Fibroblast of mammary gland (primary cell): ENCODE measurements around the gene CHRDL1.

ENCODE experiments used
- DNase-seq: peaks from one replicate; pipeline ENCODE4 v3.0.0-alpha.2; 2010; ENCODE audit warnings: low read depth
- H3K4me3 ChIP-seq: 2 replicates; pipeline ENCODE4 v1.5.1; 2011; ENCODE audit warnings: low read depth, mild to moderate bottlenecking, low read length, moderate library complexity; ENCODE audit not compliant: control insufficient read depth
- CTCF ChIP-seq: conservative IDR thresholded peaks from 2 replicates; pipeline ENCODE4 v1.5.1; 2011; ENCODE audit warnings: low read depth, low read length, inconsistent platforms; ENCODE audit not compliant: control insufficient read depth, insufficient read depth

CHRDL1 gene

GRCh38 chrX:110699109-110699508 lies 96.5 kb downstream of the CHRDL1 start:
- TF ChIP-seq CTCF = no peak
- H3K4me3 ChIP-seq = no peak overlapping the region
- DNase-seq = peak; percentile 65

GRCh38 chrX:110698696-110699095 lies 96.9 kb downstream of the CHRDL1 start:
- no peak overlapping the region for H3K4me3 ChIP-seq
- no peak for DNase-seq
- TF ChIP-seq CTCF = no peak

GRCh38 chrX:110692866-110693265 lies 102.8 kb downstream of the CHRDL1 start:
- no peak overlapping the region for H3K4me3 ChIP-seq
- peak; percentile 19 for DNase-seq
- no peak for TF ChIP-seq CTCF

GRCh38 chrX:110691446-110691845 lies 104.2 kb downstream of the CHRDL1 start:
- no peak overlapping the region for H3K4me3 ChIP-seq
- TF ChIP-seq CTCF = no peak
- DNase-seq = peak; percentile 79

GRCh38 chrX:110684653-110685052 lies 111.0 kb downstream of the CHRDL1 start:
- no peak for TF ChIP-seq CTCF
- no peak overlapping the region for H3K4me3 ChIP-seq
- DNase-seq = peak; percentile 42

GRCh38 chrX:110683925-110684324 lies 111.7 kb downstream of the CHRDL1 start:
- DNase-seq = no peak
- no peak overlapping the region for H3K4me3 ChIP-seq
- TF ChIP-seq CTCF = no peak

GRCh38 chrX:110678591-110678990 lies 117.0 kb downstream of the CHRDL1 start:
- no peak overlapping the region for H3K4me3 ChIP-seq
- no peak for TF ChIP-seq CTCF
- DNase-seq = no peak
